ENCODE results near the gene GYPB.
A peak's percentile ranks its signal among the peaks of the same experiment; 100 is the strongest.
"Not testable (repeated sequence)": the region's sequence is repeated elsewhere in the genome, so short reads cannot be mapped to it uniquely, and the experiment has no call there.

Gene GYPB

GRCh38 chr4:144019277-144019676 is at the start of gene GYPB:
TSS of gene GYPB (minus strand) at chr4:144019380. CDS start at chr4:144019287, 93 bp downstream.
- not testable (repeated sequence) for DNase-seq (ENCODE audit: low spot score)

- not testable (repeated sequence) for DNase-seq (ENCODE audit: low spot score)
Measured at GRCh38 chr4:144061556-144061955, 42.4 kb upstream of the GYPB start.

- DNase-seq (ENCODE audit: low spot score), result not testable (repeated sequence)
Measured at GRCh38 chr4:144060234-144060859, 41.2 kb upstream of the GYPB start.

GRCh38 chr4:144056800-144057199 is 37.6 kb upstream of the GYPB start:
- no peak for DNase-seq (ENCODE audit: low spot score)

- DNase-seq (ENCODE audit: low spot score), result not testable (repeated sequence)
Measured at GRCh38 chr4:144055336-144055735, 36.2 kb upstream of the GYPB start.

- not testable (repeated sequence) for DNase-seq (ENCODE audit: low spot score)
Measured at GRCh38 chr4:144051494-144051893, 32.3 kb upstream of the GYPB start.

- DNase-seq (ENCODE audit: low spot score), result not testable (repeated sequence)
Measured at GRCh38 chr4:144050631-144051030, 31.5 kb upstream of the GYPB start.

GRCh38 chr4:144049495-144050424 is 30.6 kb upstream of the GYPB start:
- not testable (repeated sequence) for DNase-seq (ENCODE audit: low spot score)

- DNase-seq (ENCODE audit: low spot score), result not testable (repeated sequence)
Measured at GRCh38 chr4:144044936-144045335, 25.8 kb upstream of the GYPB start.

GRCh38 chr4:144032580-144032979 is 13.4 kb upstream of the GYPB start:
- not testable (repeated sequence) for DNase-seq (ENCODE audit: low spot score)

GRCh38 chr4:144031875-144032274 is 12.7 kb upstream of the GYPB start:
- not testable (repeated sequence) for DNase-seq (ENCODE audit: low spot score)

- not testable (repeated sequence) for DNase-seq (ENCODE audit: low spot score)
Measured at GRCh38 chr4:144031369-144031768, 12.2 kb upstream of the GYPB start.

- DNase-seq (ENCODE audit: low spot score), result not testable (repeated sequence)
Measured at GRCh38 chr4:144030708-144031107, 11.5 kb upstream of the GYPB start.

- not testable (repeated sequence) for DNase-seq (ENCODE audit: low spot score)
Measured at GRCh38 chr4:144026682-144027081, 7.5 kb upstream of the GYPB start.

GRCh38 chr4:144024399-144025053 is 5.3 kb upstream of the GYPB start:
- DNase-seq (ENCODE audit: low spot score), result not testable (repeated sequence)

GRCh38 chr4:144022772-144023400 is 3.7 kb upstream of the GYPB start:
- DNase-seq (ENCODE audit: low spot score), result not testable (repeated sequence)

GRCh38 chr4:144021336-144021990 is 2.3 kb upstream of the GYPB start:
- peak; percentile 1 for DNase-seq (ENCODE audit: low spot score)

GRCh38 chr4:144018223-144019000 is 768 bp downstream of the GYPB start:
- DNase-seq (ENCODE audit: low spot score), result not testable (repeated sequence)

GRCh38 chr4:144017271-144017670 is 1.9 kb downstream of the GYPB start:
- DNase-seq (ENCODE audit: low spot score), result not testable (repeated sequence)

GRCh38 chr4:144016057-144016605 is 3.0 kb downstream of the GYPB start:
- DNase-seq (ENCODE audit: low spot score), result not testable (repeated sequence)

All from HuH-7 (cell line).